Left ventricle myocardium inferior (tissue), 1 donor: ENCODE data around the gene DENND1A. TPM values are rescaled to one million over a fixed set of nuclear protein-coding genes. Genes with fewer than 3 reads are reported as not detected.

Experiments used
- DNase-seq: peaks from one replicate; pipeline ENCODE4 v3.0.0-alpha.2; 2020
- H3K27ac ChIP-seq: fragments of 200-600 bp; replicated peaks from 2 replicates; pipeline ENCODE4 v1.8.0; 2021
- H3K27me3 ChIP-seq: fragments of 200-600 bp; 2 replicates; pipeline ENCODE4 v1.8.0; 2021; ENCODE audit warnings: low read depth
- H3K36me3 ChIP-seq: fragments of 200-600 bp; 2 replicates; pipeline ENCODE4 v1.8.0; 2021
- H3K4me1 ChIP-seq: fragments of 200-600 bp; 2 replicates; pipeline ENCODE4 v1.8.0; 2021
- H3K4me3 ChIP-seq: fragments of 200-600 bp; 2 replicates; pipeline ENCODE4 v1.8.0; 2021; ENCODE audit warnings: mild to moderate bottlenecking, moderate library complexity
- H3K9me3 ChIP-seq: fragments of 200-600 bp; replicated peaks from 2 replicates; pipeline ENCODE4 v1.8.0; 2021
- intact Hi-C: fragments of 100-400 bp; cut with micrococcal nuclease; formaldehyde crosslinking; loops from one replicate; pipeline ENCODE4 v1.11.0; 2022
- total RNA-seq: library from RNA; stranded (reverse); fragmentation: NEBNext Ultra II Directional; extraction: Animal tissue kit (Norgen Biotek cat#: 25700); gene quantifications from one replicate; pipeline ENCODE4 v1.2.1, GENCODE V29; 2021
- TF ChIP-seq, protein P1 (sequence below): fragments of 200-600 bp; IDR thresholded peaks from 2 replicates; pipeline ENCODE4 v1.8.0; 2021; ENCODE audit warnings: antibody characterized with exemption, mild to moderate bottlenecking, borderline replicate concordance
- donor health status: DM: no; HTN: yes; CAD: no; lungs with severe emphysema.

The DENND1A gene
- total RNA-seq, 1 donor from 2014 or later, result 12.2 TPM

DNA sequence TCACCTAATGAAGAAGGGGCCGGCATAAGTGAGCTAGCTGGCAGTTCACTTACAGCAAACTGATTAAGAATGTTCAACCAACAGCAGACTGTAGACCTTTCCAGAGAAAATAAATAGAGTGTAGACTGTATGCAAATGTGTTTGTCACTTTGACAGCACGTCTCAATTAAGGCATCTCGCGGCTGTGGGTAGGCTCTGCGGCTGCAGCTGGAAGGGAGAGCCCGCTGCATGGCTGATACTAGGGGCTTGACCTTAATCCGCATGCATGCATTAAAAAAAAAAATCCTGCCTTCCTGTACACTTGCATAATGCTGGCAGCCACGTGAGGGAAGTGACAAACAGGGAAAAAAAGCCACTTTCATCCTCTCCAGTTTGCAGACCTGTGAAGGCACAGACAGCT lies 491.6 kb downstream of the DENND1A start:
- DNase-seq, result no peak
- intact Hi-C loops, result no loop called here
- Histone ChIP-seq H3K27me3 (no peaks in the 10 kb centered on the region), H3K4me1 (no peaks in the 10 kb centered on the region), H3K36me3 (peaks cover 57% of the 10 kb centered on the region), H3K4me3 (no peak overlapping the region), H3K9me3 (no peaks in the 10 kb centered on the region), H3K27ac (no peak overlapping the region)
- TF ChIP-seq, protein P1, sequence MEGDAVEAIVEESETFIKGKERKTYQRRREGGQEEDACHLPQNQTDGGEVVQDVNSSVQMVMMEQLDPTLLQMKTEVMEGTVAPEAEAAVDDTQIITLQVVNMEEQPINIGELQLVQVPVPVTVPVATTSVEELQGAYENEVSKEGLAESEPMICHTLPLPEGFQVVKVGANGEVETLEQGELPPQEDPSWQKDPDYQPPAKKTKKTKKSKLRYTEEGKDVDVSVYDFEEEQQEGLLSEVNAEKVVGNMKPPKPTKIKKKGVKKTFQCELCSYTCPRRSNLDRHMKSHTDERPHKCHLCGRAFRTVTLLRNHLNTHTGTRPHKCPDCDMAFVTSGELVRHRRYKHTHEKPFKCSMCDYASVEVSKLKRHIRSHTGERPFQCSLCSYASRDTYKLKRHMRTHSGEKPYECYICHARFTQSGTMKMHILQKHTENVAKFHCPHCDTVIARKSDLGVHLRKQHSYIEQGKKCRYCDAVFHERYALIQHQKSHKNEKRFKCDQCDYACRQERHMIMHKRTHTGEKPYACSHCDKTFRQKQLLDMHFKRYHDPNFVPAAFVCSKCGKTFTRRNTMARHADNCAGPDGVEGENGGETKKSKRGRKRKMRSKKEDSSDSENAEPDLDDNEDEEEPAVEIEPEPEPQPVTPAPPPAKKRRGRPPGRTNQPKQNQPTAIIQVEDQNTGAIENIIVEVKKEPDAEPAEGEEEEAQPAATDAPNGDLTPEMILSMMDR, result no peak

DNA sequence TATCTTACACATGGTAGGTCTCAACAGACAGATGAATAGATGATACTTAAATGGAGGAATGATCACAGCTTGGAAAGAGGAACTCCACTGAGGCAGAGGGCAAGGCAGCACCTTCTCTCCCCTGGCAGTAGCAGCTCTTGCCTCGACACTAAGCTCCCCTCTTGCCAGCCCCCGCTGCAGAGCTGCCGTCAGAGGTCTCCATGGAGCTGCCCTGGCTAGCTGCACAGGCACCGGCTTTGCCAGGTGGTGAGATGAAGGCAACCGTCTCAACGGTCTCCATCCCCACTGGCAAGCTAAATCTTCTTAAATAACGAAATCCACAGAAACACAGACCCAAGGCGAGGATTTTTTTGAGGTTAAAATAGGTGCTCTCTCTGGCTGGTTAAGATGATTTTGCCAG lies 492.7 kb downstream of the DENND1A start:
- H3K36me3 ChIP-seq, result peaks cover 61% of the 10 kb centered on the region

DNA sequence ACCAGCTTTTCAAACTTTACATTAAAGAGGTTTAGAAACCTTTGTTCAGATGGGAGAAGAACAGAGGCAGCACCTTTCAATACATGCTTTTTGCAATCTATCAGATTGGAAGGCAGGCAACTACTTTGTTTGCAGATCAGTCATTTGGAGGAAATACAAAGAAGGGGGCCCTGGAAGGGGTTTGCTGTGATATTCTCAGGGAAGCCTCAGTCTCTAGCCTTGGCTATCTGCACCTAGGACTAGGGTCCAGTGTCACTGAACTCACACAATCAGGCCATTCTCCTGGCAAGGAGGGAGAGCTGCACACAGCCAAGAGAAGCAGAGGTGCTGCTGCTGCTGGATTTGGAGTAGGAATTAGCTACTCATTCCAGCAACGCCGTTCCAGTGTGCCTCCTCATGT lies 494.5 kb downstream of the DENND1A start:
- Histone ChIP-seq H3K27ac (no peak overlapping the region), H3K27me3 (no peaks in the 10 kb centered on the region), H3K36me3 (peaks cover 66% of the 10 kb centered on the region), H3K9me3 (peaks cover under 1% of the 10 kb centered on the region), H3K4me1 (no peaks in the 10 kb centered on the region), H3K4me3 (no peak overlapping the region)
- intact Hi-C loops, result no loop called here
- no peak for DNase-seq
- TF ChIP-seq, protein P1, result no peak

More for the DNA sequence above, 492.7 kb downstream of the DENND1A start:
- no peak overlapping the region for H3K4me3 ChIP-seq
- no peaks in the 10 kb centered on the region for H3K27me3 ChIP-seq
- no peak for DNase-seq
- no peaks in the 10 kb centered on the region for H3K4me1 ChIP-seq
- intact Hi-C loops, result no loop called here
- H3K27ac ChIP-seq, result no peak overlapping the region
- H3K9me3 ChIP-seq, result no peaks in the 10 kb centered on the region
- TF ChIP-seq, protein P1, result no peak

DNA sequence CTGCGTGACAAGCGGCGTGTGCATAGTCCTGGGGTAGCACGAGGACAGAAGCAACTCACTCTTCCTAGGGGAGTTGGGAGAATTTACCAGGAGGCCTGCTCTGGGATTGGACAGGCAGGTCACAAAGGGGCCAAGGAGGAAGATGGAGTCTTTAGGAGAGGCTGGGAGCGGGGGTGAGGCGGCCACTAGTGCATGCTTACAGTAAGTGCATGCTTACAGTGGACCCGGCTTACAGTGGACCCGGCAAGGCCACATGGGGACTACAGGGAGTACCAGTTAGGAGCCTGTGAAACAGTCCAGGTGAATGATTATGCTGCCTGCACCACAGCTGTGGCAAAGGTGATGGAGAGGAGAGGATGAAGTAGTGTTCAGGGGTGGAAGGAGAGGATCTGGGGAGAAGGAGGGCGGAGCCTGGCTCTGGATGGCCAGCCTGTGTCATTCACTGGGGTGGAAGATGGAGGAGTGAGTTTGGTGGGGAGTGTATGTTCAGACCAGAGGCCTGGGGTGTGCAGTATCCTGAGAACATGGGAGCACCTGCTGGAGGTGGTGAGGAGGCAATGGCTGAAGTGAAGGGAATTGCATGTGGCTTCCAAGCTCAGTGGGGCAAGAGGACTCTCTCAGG lies 495.2 kb downstream of the DENND1A start:
- Histone ChIP-seq H3K36me3 (peaks cover 63% of the 10 kb centered on the region), H3K27me3 (no peaks in the 10 kb centered on the region), H3K4me3 (no peak overlapping the region), H3K27ac (no peak overlapping the region), H3K4me1 (no peaks in the 10 kb centered on the region), H3K9me3 (peaks cover 6% of the 10 kb centered on the region)
- DNase-seq, result no peak
- TF ChIP-seq, protein P1, result no peak
- intact Hi-C loops, result no loop called here

DNA sequence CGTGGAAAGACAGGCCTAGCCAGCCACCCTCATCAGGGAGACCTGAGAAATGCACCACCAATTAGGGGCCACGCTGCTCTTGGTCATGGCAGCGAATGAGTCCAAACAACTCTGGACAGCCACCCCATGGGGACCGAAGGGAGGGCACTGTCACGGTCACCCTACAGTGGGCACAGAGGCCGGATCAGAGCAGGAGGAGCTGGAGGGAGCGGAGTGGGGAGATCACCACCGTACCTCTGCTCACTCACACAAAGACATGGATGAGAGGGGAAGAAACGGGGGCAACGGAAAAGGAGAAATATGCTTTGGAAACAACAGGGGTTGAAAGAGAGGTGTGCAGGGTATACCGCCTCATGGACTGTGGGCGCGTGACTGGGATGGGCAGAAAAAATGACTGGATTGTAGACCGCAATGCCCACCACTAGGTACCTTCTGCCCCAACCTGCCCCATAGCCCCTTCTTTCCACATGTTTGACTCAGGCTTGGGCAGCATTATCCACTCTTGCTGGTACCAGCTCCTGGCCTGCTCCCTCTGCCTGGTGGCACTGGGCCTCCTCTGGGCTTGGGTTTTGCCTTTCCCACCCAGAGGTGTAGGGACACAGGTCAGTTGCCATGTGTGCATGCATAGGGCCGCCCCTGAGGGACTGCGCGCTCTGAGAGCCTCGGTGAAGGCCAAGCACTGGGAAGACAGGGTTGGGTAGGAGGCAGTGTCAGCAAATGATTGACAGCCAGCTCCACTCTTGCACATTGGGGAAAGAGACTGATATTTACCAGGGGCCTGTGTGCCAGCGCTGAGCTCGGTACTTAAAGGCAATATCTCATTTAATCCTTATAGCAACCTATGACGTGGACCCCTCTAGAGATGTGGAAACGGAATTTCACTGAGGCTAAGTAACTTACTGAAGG lies 497.3 kb downstream of the DENND1A start:
- intact Hi-C loops, result no loop called here
- peaks cover 16% of the 10 kb centered on the region for H3K9me3 ChIP-seq
- H3K4me1 ChIP-seq, result no peaks in the 10 kb centered on the region
- H3K4me3 ChIP-seq, result no peak overlapping the region
- TF ChIP-seq, protein P1, result no peak
- no peaks in the 10 kb centered on the region for H3K27me3 ChIP-seq
- no peak for DNase-seq
- no peak overlapping the region for H3K27ac ChIP-seq
- peaks cover 50% of the 10 kb centered on the region for H3K36me3 ChIP-seq
